Retinal pigment epithelial cell (primary cell): ENCODE results near the gene TKTL1.
"Not testable (repeated sequence)": the region's sequence is repeated elsewhere in the genome, so short reads cannot be mapped to it uniquely, and the experiment has no call there.

Experiments
- DNase-seq: peaks from one replicate; pipeline ENCODE4 v3.0.0-alpha.2; 2010; ENCODE audit warnings: low read depth
- H3K4me3 ChIP-seq: 2 replicates; pipeline ENCODE4 v1.5.1; 2011; ENCODE audit warnings: mild to moderate bottlenecking, low read length, control low read depth, moderate library complexity
- CTCF ChIP-seq: conservative IDR thresholded peaks from 2 replicates; pipeline ENCODE4 v1.5.1; 2011; ENCODE audit warnings: low read depth, low read length, control low read depth, inconsistent platforms

TKTL1 gene

GRCh38 chrX:154327038-154327820 is 31.6 kb downstream of the TKTL1 start:
- H3K4me3 ChIP-seq, result no peak overlapping the region
- TF ChIP-seq CTCF, result no peak
- DNase-seq, result no peak

GRCh38 chrX:154328646-154329045 is 33.1 kb downstream of the TKTL1 start:
- no peak overlapping the region for H3K4me3 ChIP-seq
- no peak for DNase-seq
- no peak for TF ChIP-seq CTCF

GRCh38 chrX:154329294-154329693 is 33.7 kb downstream of the TKTL1 start:
- no peak for TF ChIP-seq CTCF

GRCh38 chrX:154332561-154332960 is 37.0 kb downstream of the TKTL1 start:
- no peak for TF ChIP-seq CTCF
- no peak for DNase-seq

More at GRCh38 chrX:154329294-154329693, 33.7 kb downstream of the TKTL1 start:
- DNase-seq, result no peak
- no peak overlapping the region for H3K4me3 ChIP-seq

GRCh38 chrX:154333116-154333515 is 37.5 kb downstream of the TKTL1 start:
- no peak for TF ChIP-seq CTCF
- H3K4me3 ChIP-seq, result no peak overlapping the region
- DNase-seq, result no peak

More at GRCh38 chrX:154332561-154332960, 37.0 kb downstream of the TKTL1 start:
- H3K4me3 ChIP-seq, result no peak overlapping the region

- DNase-seq, result no peak
- no peak for TF ChIP-seq CTCF
- no peak overlapping the region for H3K4me3 ChIP-seq
These were observed 38.3 kb downstream of the TKTL1 start for GRCh38 chrX:154333837-154334271.

- H3K4me3 ChIP-seq, result no peak overlapping the region
- no peak for DNase-seq
- TF ChIP-seq CTCF, result no peak
These were observed 38.9 kb downstream of the TKTL1 start for GRCh38 chrX:154334496-154334895.

GRCh38 chrX:154341399-154342298 is 46.1 kb downstream of the TKTL1 start:
- H3K4me3 ChIP-seq, DNase-seq: not testable (repeated sequence)

GRCh38 chrX:154343063-154343462 is 47.5 kb downstream of the TKTL1 start:
- H3K4me3 ChIP-seq, DNase-seq: not testable (repeated sequence)

GRCh38 chrX:154343620-154344019 is 48.0 kb downstream of the TKTL1 start:
- not testable (repeated sequence) for H3K4me3 ChIP-seq, DNase-seq
